OCI-LY7 (cell line): ENCODE measurements around the gene TSNAX.

ENCODE experiments used
- CTCF ChIP-seq: fragments of 200-600 bp; sonication (generic); conservative IDR thresholded peaks from 2 replicates; pipeline ENCODE4 v1.5.1; 2014; ENCODE audit warnings: mild to moderate bottlenecking, antibody characterized with exemption, low read length, moderate library complexity, mixed read lengths
- EZH2phosphoT487 ChIP-seq: fragments of 200-600 bp; sonication (generic); IDR thresholded peaks from 2 replicates; pipeline ENCODE4 v1.6.1; 2018; ENCODE audit warnings: low read depth, borderline replicate concordance, mild to moderate bottlenecking, mixed run types, antibody characterized with exemption, low read length, moderate library complexity, mixed read lengths

DNA sequence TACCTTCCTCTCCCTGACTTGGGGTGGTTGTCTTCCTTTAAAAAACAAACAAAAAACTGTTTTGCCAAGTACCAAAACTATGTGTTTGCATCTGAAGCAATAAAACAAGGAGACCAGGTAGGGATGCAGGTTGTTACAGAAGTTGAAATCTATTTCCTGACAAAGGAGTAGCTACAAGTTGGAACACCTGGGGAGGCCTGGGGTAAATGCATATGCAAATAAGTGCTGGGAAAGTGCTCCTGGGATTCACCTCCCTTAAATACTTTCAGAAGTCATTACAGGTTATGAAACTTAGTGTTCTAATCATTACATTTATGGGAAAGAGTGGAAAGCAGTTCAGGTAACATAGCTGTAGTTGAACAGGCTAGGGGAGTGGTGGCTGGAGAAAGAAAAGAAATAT, 1.9 kb upstream of the TSNAX start:
- TF ChIP-seq CTCF = no peak
- no peak for TF ChIP-seq EZH2phosphoT487
